Stimulated activated CD8-positive, alpha-beta memory T cell treated with anti-CD3 and anti-CD28 coated beads, Interleukin-7, amount 100 ng/mL, for 48 hours (primary cell): ENCODE measurements around the gene SMOC2.
"Not testable (repeated sequence)": the region's sequence is repeated elsewhere in the genome, so short reads cannot be mapped to it uniquely, and the experiment has no call there.

Source experiments
- DNase-seq, 2 donors: peaks; one replicate each; pipeline ENCODE4 v3.0.0-alpha.2; 2020; ENCODE audit warnings: low read depth in 1 of 2; ENCODE audit errors: extremely low read depth in 1 of 2

The SMOC2 gene

GRCh38 chr6:168597471-168597875 is 156.5 kb downstream of the SMOC2 start:
- no peak for DNase-seq

- no peak for DNase-seq
Observed at GRCh38 chr6:168598251-168599117, 157.5 kb downstream of the SMOC2 start.

DNA sequence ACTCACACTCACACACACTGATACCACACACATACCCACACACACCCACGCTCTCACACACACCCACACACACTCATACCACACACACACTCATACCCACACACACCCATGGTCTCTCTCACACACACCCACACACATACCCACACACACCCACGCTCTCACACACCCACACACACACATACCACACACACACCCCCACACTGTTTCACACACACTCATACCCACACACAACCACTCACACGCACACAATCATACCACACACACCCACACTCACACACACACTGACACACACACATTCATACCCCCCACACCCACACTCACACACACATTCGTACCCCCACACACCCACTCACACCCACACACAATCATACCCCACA is 158.1 kb downstream of the SMOC2 start:
- DNase-seq: no peak

DNA sequence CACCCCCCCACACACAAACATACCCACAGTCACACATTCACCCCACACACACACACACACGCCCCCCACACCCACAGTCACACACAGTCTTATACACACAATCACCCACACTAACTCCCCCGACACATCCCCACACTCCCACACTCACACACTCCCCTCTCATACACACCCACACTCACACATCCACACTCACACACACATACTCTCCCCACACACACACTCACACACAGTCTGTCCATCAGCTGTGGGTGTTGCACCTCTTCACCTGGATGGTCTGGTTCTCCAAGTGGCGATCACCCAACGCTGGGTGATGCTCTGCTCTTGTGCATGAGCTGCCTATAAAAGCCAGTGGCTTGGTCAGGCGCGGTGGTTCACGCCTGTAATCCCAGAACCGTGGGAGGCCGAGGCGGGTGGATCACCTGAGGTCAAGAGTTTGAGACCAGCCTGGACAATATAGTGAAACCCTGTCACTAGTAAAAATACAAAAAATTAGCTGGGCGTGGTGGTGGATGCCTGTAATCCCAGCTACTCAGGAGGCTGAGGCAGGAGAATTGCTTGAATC is 158.9 kb downstream of the SMOC2 start:
- no peak for DNase-seq

- no peak for DNase-seq
Observed at GRCh38 chr6:168600381-168600780, 159.4 kb downstream of the SMOC2 start.

GRCh38 chr6:168601111-168601510 is 160.1 kb downstream of the SMOC2 start:
- DNase-seq: no peak

DNA sequence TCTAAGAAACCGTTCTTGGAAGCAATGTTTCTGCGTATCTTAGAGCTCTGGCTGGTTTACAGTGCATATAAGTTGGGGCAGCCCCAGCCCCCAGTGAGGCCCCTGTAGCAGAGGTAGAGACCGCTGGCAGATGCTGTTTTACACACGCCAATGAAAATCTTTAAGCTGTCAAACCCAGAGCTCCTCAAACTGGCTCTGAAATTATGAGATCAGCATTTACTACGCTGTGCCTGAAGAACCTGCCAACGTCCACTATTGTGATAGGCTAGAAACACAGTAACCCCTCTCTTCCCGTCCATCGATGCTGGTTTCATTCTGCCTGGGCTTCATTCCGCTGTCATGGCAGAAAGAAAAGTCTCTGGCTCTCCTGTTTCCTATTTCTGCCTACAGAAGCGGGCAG is 160.6 kb downstream of the SMOC2 start:
- no peak for DNase-seq

GRCh38 chr6:168602576-168602975 is 161.6 kb downstream of the SMOC2 start:
- DNase-seq: no peak

DNA sequence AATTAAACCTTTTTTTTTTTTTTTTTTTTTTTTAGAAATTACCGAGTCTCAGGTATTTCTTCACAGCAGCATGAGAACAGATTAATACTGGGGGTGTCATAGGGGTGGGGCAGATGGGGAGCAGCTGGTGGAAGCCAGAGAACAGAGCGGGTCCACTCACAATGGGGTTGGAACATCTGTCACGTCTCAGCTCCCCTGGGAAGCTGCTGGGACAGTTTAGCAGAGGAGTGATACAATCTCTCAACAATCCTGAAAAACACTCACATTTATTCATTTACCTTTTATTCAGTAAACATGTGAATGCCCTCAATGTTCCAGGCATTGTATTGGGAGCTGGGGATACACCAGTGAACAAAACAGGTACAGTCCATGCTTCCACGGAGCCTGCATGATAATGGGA is 162.2 kb downstream of the SMOC2 start:
- DNase-seq: no peak

GRCh38 chr6:168605964-168606363 is 165.0 kb downstream of the SMOC2 start:
- DNase-seq: no peak

DNA sequence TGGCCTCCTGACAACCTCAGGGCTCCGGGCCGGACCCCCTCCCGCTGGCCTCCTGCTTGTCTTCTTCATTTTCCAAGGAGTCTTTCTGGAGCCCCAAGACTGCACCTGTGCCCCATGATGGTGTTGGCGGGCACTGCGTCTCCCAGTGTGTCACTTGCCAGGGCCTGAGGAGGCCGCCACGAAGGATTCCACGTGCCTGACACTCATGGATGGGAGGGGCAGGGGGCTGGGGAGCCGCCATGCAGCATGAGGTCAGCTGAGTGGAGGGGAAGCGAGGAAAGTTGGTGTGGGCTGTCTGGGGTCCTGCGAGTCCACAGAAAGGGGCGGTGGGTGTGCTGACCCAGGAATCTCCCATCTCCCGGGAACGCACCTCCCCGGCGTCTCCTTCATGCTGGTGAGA is 165.7 kb downstream of the SMOC2 start:
- DNase-seq: no peak

- DNase-seq: no peak
Observed at GRCh38 chr6:168607272-168608112, 166.5 kb downstream of the SMOC2 start.

GRCh38 chr6:168608113-168608400 is 167.1 kb downstream of the SMOC2 start:
- no peak for DNase-seq

DNA sequence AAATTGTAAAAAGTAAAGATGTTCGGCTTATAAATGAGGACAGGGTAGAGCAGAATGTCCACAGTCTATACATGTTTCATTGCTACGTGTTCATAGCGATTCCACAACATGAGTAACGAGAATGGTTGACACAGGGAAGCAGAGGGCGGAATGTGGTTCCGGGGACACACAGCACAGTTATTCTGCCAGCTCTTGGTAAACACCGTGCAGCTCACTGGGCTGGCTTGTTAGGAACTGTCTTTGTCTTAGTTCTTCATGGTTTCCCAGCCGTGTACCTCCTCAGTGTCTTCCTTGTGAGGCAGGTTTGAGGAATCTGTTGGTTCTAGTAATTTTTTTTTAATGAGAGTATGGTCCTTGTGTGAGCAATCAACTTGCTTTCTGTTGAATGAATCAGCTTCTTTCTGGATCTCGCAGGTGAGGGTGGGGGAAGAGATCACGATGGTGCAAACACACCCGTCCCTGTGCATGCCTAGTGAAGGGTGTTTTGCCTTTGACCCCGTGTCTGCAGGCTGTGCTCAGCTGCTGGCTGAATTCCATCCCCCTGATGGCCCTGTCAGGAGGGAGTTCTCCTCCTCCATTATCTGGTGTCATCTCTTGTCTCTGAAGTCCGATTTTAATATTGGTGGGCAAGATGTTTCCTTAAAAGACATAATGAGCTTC is 168.2 kb downstream of the SMOC2 start:
- DNase-seq: no peak

- DNase-seq: no peak
Observed at GRCh38 chr6:168609914-168610490, 169.0 kb downstream of the SMOC2 start.

- not testable (repeated sequence) for DNase-seq
Observed at GRCh38 chr6:168610966-168611365, 170.0 kb downstream of the SMOC2 start.

DNA sequence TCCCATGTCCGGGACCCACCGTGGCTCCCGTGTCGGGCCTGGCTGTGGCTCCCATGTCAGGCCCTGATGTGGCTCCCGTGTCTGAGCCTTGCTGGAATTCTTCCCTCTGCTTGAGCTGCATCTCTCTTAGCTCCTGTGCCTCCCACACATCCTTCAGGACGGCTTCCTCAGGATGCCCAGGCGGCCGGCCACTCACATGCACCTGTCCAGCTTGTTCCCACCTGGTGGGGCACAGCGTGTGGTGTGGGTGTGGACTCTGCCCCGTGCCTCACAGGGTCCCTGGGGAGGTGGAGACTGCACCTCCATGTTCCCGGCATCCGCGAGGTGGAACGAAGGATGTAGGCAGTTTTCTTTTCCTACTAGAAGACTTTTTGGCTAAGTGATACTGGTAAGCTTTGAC is 170.7 kb downstream of the SMOC2 start:
- DNase-seq: no peak

DNA sequence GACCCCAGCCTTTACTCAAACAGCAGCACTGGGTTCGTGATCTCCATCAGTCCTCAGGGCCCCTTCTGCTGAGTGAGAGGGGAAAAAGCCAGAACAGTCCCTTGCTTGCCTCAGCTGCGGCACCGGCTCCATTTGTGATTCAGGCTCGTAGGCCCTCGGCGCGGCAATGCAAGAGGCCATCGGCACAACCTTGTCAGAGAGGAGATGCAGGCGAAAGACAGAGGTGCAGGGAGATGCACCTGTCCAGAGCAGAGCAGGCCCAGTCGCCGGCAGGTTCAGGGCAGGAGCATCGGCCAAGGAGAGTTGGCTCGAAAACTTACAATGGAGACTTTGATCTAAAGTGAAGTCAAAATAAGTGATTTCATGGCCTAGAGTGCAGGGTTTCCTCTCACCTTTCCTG is 171.6 kb downstream of the SMOC2 start:
- no peak for DNase-seq

DNA sequence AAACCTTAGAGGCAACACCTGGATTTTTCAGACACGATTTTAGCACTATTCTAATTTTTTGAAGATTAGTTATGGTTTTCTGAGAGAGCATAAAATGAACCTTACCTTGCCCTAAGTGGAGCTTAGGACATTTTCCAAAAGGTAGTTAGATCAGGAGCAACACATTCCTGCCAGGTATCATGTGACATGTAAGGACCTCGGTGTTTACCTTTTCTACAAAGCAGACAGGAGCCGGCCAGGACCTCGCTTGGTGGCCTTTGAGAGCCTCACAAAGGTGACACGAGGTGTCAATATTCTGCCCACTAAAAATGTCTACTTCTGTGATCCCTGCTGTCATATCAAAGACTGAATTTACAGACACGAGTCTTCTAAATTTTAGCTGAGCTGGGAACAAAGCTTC is 174.9 kb downstream of the SMOC2 start:
- DNase-seq: no peak

- no peak for DNase-seq
Observed at GRCh38 chr6:168616816-168617765, 176.1 kb downstream of the SMOC2 start.
